Liver (tissue), 3 donors: ENCODE results near the gene CROCC2.

ENCODE experiments used
- CTCF ChIP-seq: fragments of 150-350 bp; IDR thresholded peaks from 2 replicates; pipeline ENCODE4 v1.5.1; 2017; ENCODE audit warnings: improper control_type of control experiment, low read depth, low read length; ENCODE audit not compliant: missing input control
- EGR1 ChIP-seq, 2 donors: IDR thresholded peaks; 2 replicates each; pipeline ENCODE4 v1.6.1; 2016 to 2018; ENCODE audit warnings: antibody characterized with exemption in 2 of 2, low read depth in 2 of 2
- FOXA1 ChIP-seq: IDR thresholded peaks from 2 replicates; pipeline ENCODE4 v1.6.1; 2016; ENCODE audit warnings: antibody characterized with exemption
- HNF4A ChIP-seq, 2 donors: conservative IDR thresholded peaks; 2 replicates each; pipeline ENCODE4 v1.6.1; 2016; ENCODE audit warnings: antibody characterized with exemption in 2 of 2, mild to moderate bottlenecking in 2 of 2
- MAX ChIP-seq: IDR thresholded peaks from 2 replicates; pipeline ENCODE4 v1.6.1; 2016; ENCODE audit warnings: antibody characterized with exemption
- RAD21 ChIP-seq, 2 donors: IDR thresholded peaks; 2 replicates each; pipeline ENCODE4 v1.6.1; 2016; ENCODE audit warnings: antibody characterized with exemption in 2 of 2, mild to moderate bottlenecking in 2 of 2
- REST ChIP-seq: IDR thresholded peaks from 2 replicates; pipeline ENCODE4 v1.6.1; 2016; ENCODE audit warnings: antibody characterized with exemption, mild to moderate bottlenecking
- SP1 ChIP-seq: IDR thresholded peaks from 2 replicates; pipeline ENCODE4 v1.6.1; 2018; ENCODE audit warnings: antibody characterized with exemption, mild to moderate bottlenecking
- TAF1 ChIP-seq: conservative IDR thresholded peaks from 2 replicates; pipeline ENCODE4 v1.6.1; 2016; ENCODE audit warnings: antibody characterized with exemption, mild to moderate bottlenecking
- YY1 ChIP-seq: IDR thresholded peaks from 2 replicates; pipeline ENCODE4 v1.6.1; 2016; ENCODE audit warnings: antibody characterized with exemption, mild to moderate bottlenecking
- donor health status: healthy.
- donor health status: healthy.

- no peak for TF ChIP-seq EGR1 (IDR thresholded peaks at IDR 0.05; ENCODE audit: low read depth in 2 of 2)
- no peak for TF ChIP-seq TAF1
- TF ChIP-seq CTCF: no peak
- TF ChIP-seq SP1: no peak
- no peak for TF ChIP-seq MAX
- no peak for TF ChIP-seq RAD21 (IDR thresholded peaks at IDR 0.05)
- no peak for TF ChIP-seq FOXA1
- TF ChIP-seq HNF4A (conservative IDR thresholded peaks at IDR 0.05): no peak
- no peak for TF ChIP-seq REST
- no peak for TF ChIP-seq YY1
These were observed 13.1 kb downstream of the CROCC2 start for GRCh38 chr2:240919161-240919781.
